B cell (primary cell): Measurements from ENCODE around the gene FOXL1. TPM values are rescaled to one million over a fixed set of nuclear protein-coding genes. Genes with fewer than 3 reads are reported as not detected.

Source experiments
- ATAC-seq: fragments of 200-7000 bp; cut with Tn5 transposase; one replicate; pipeline ENCODE4 v1.10.0; 2021; ENCODE audit warnings: low read depth, mild to moderate bottlenecking, moderate number of reproducible peaks, moderate library complexity
- CTCF ChIA-PET: fragments of 350-600 bp; sonication (Branson Sonifier 250); formaldehyde crosslinking; loops from one replicate; lab custom pipeline; 2021; ENCODE audit warnings: antibody characterized with exemption, inconsistent platforms; lab: Charles Lee
- POLR2A ChIA-PET: fragments of 350-600 bp; sonication (Branson Sonifier 250); formaldehyde crosslinking; loops from one replicate; lab custom pipeline; 2021; ENCODE audit warnings: antibody characterized with exemption; lab: Charles Lee
- DNase-seq: peaks from one replicate; pipeline ENCODE4 v3.0.0; 2013
- H2AFZ ChIP-seq: 2 replicates; pipeline ENCODE4 v1.6.1; 2012; ENCODE audit warnings: mild to moderate bottlenecking, low read depth, low read length; ENCODE audit not compliant: insufficient read depth, poor library complexity, severe bottlenecking
- H3K27ac ChIP-seq, 2 donors: 1 replicate in 1 of 2; 2 replicates in 1 of 2; pipeline ENCODE4 v1.5.1; 2012 to 2013; ENCODE audit warnings: low read length in 2 of 2, mild to moderate bottlenecking in 2 of 2, moderate library complexity in 1 of 2
- H3K27me3 ChIP-seq, 4 experiments: fragments of 200-600 bp in 1 of 4; sonication (generic) in 1 of 4; replicated peaks in 1 of 4; 1 replicate in 2 of 4; 2 replicates in 2 of 4; pipeline versions ENCODE4 v1.6.1 to v1.7.0; 2013 to 2016; ENCODE audit warnings: low read length in 3 of 4, mild to moderate bottlenecking in 2 of 4, mixed read lengths in 1 of 4, moderate library complexity in 1 of 4; ENCODE audit not compliant: insufficient read depth in 4 of 4, control insufficient read depth in 3 of 4; ENCODE audit errors: control extremely low read depth in 1 of 4
- H3K36me3 ChIP-seq, 2 experiments: replicated peaks in 1 of 2; 1 replicate in 1 of 2; 2 replicates in 1 of 2; pipeline versions ENCODE4 v1.6.1 to v1.7.1; 2013; ENCODE audit warnings: low read length in 1 of 2; ENCODE audit not compliant: insufficient read depth in 2 of 2, control insufficient read depth in 1 of 2; ENCODE audit errors: control extremely low read depth in 1 of 2, extremely low read depth in 1 of 2
- H3K4me1 ChIP-seq, 2 donors: fragments of 200-600 bp in 1 of 2; sonication (generic) in 1 of 2; 1 replicate in 1 of 2; 2 replicates in 1 of 2; pipeline versions ENCODE4 v1.5.1 to v1.6.1; 2013 to 2017; ENCODE audit warnings: low read length in 2 of 2; ENCODE audit not compliant: control insufficient read depth in 2 of 2, insufficient read depth in 2 of 2
- H3K4me2 ChIP-seq: replicated peaks from 2 replicates; pipeline ENCODE3; 2012; ENCODE audit warnings: mild to moderate bottlenecking, low read depth, low read length; ENCODE audit not compliant: poor library complexity, severe bottlenecking
- H3K4me3 ChIP-seq, 5 experiments: fragments of 200-600 bp in 1 of 5; sonication (generic) in 1 of 5; 1 replicate in 3 of 5; 2 replicates in 2 of 5; pipeline versions ENCODE4 v1.5.1 to v1.7.0; 2011 to 2016; ENCODE audit warnings: low read length in 4 of 5, mild to moderate bottlenecking in 4 of 5, low read depth in 2 of 5, control low read depth in 1 of 5, moderate library complexity in 1 of 5; ENCODE audit not compliant: insufficient read depth in 1 of 5; ENCODE audit errors: control extremely low read depth in 1 of 5, extremely low read depth in 1 of 5
- H3K79me2 ChIP-seq: fragments of 200-600 bp; sonication (generic); one replicate; pipeline ENCODE4 v1.6.0; 2016; ENCODE audit warnings: low read length; ENCODE audit not compliant: control insufficient read depth, insufficient read depth
- H3K9ac ChIP-seq: fragments of 200-600 bp; sonication (generic); 2 replicates; pipeline ENCODE4 v1.6.1; 2017; ENCODE audit warnings: mild to moderate bottlenecking, low read length, moderate library complexity
- H3K9me3 ChIP-seq, 3 donors: one replicate each; pipeline versions ENCODE4 v1.6.1 to v1.7.1; 2013; ENCODE audit warnings: low read length in 2 of 3; ENCODE audit not compliant: control insufficient read depth in 2 of 3, insufficient read depth in 1 of 3; ENCODE audit errors: control extremely low read depth in 1 of 3
- H4K20me1 ChIP-seq: 2 replicates; pipeline ENCODE4 v1.6.0; 2012; ENCODE audit warnings: mild to moderate bottlenecking, low read length; ENCODE audit not compliant: insufficient read depth, control insufficient read depth, poor library complexity, severe bottlenecking
- H3K27ac Mint-ChIP-seq: one replicate; pipeline ENCODE4 v1.8.0; 2021; ENCODE audit warnings: mixed read lengths
- H3K27me3 Mint-ChIP-seq: one replicate; pipeline ENCODE4 v1.8.0; 2021; ENCODE audit warnings: mixed read lengths
- H3K4me1 Mint-ChIP-seq: one replicate; pipeline ENCODE4 v1.8.0; 2021; ENCODE audit warnings: mixed read lengths
- H3K4me3 Mint-ChIP-seq: one replicate; pipeline ENCODE4 v1.8.0; 2021; ENCODE audit warnings: mixed read lengths
- H3K9me3 Mint-ChIP-seq: one replicate; pipeline ENCODE4 v1.8.0; 2022; ENCODE audit warnings: mixed read lengths; ENCODE audit not compliant: insufficient read depth
- EZH2 ChIP-seq: IDR thresholded peaks from 2 replicates; pipeline ENCODE4 v1.6.1; 2012; ENCODE audit warnings: borderline replicate concordance, low read depth, mild to moderate bottlenecking, moderate library complexity, low read length; ENCODE audit not compliant: insufficient read depth, poor library complexity, severe bottlenecking
- WGBS: methylation state at CpG from one replicate; pipeline ENCODE4 v1.1.5; 2013; ENCODE audit warnings: missing lambda C conversion rate; ENCODE audit not compliant: insufficient coverage; 5-methylcytosine and 5-hydroxymethylcytosine counted together
- intact Hi-C: fragments of 100-400 bp; cut with micrococcal nuclease; formaldehyde crosslinking; loops from one replicate; pipeline ENCODE4 v1.10.0; 2022
- polyA plus RNA-seq: library from polyadenylated mRNA; depleted of rRNA; stranded (reverse); fragments of >200 nt; gene quantifications from 2 replicates; pipeline ENCODE4 v1.2.3, GENCODE V29; 2012
- total RNA-seq, 2 donors: library from RNA; stranded (reverse); fragments of 120-200 nt in 1 of 2; gene quantifications; 1 replicate in 1 of 2; 2 replicates in 1 of 2; pipeline versions ENCODE4 v1.2.3 to v1.2.4, GENCODE V29; 2013 to 2022
- TF ChIP-seq, protein P1 (sequence below): fragments of 200-600 bp; IDR thresholded peaks from one replicate; pipeline ENCODE4 v1.8.0; 2022; ENCODE audit warnings: antibody characterized with exemption, mild to moderate bottlenecking

The FOXL1 gene
- total and polyA plus RNA-seq, 2 donors (not counting 1 experiment from before 2014, with no cell fraction given): not detected

DNA sequence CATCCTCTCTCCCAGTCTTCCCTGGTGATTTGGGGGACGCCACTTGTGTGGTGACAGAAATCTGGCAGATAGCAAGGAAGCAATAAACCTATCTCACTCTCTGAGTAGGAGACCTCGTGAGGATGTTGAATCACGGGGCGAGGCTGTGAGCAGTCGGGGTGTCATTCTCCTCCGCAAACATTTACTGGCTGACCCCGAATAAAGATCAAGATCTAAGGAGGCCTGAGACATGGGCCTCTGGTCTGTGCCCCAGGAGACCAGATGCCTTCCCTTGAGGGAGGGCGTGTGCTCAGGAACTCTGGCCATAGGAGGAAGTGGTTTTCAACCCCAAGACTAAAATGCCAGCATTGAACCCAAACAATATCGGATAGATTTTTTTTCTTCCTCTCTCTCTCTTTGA, 53.1 kb downstream of the FOXL1 start:
- TF ChIP-seq, protein P1, sequence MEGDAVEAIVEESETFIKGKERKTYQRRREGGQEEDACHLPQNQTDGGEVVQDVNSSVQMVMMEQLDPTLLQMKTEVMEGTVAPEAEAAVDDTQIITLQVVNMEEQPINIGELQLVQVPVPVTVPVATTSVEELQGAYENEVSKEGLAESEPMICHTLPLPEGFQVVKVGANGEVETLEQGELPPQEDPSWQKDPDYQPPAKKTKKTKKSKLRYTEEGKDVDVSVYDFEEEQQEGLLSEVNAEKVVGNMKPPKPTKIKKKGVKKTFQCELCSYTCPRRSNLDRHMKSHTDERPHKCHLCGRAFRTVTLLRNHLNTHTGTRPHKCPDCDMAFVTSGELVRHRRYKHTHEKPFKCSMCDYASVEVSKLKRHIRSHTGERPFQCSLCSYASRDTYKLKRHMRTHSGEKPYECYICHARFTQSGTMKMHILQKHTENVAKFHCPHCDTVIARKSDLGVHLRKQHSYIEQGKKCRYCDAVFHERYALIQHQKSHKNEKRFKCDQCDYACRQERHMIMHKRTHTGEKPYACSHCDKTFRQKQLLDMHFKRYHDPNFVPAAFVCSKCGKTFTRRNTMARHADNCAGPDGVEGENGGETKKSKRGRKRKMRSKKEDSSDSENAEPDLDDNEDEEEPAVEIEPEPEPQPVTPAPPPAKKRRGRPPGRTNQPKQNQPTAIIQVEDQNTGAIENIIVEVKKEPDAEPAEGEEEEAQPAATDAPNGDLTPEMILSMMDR: no peak
- TF ChIP-seq EZH2: no peak
- peaks cover 20% of the 10 kb centered on the region for H3K27me3 Mint-ChIP-seq
- ATAC-seq (no peak), DNase-seq (no peak)
- Histone ChIP-seq H3K4me1 (no peaks in the 10 kb centered on the region), H3K27me3 (peaks cover 0 to 5% (median 0%) of the 10 kb centered on the region in 4 experiments), H4K20me1 (no peaks in the 10 kb centered on the region), H3K9ac (no peak overlapping the region), H3K4me2 (no peak overlapping the region), H3K79me2 (no peaks in the 10 kb centered on the region), H2AFZ (no peak overlapping the region), H3K4me3 (no peak overlapping the region), H3K36me3 (no peaks in the 10 kb centered on the region), H3K27ac (no peak overlapping the region), H3K9me3 (no peaks in the 10 kb centered on the region)
- ChIA-PET POLR2A (no interaction called here), CTCF (no interaction called here)
- intact Hi-C loops: no loop called here
- peaks cover 4% of the 10 kb centered on the region for H3K4me1 Mint-ChIP-seq
- no peaks in the 10 kb centered on the region for H3K9me3 Mint-ChIP-seq
- no peak overlapping the region for H3K4me3 Mint-ChIP-seq
- no peak overlapping the region for H3K27ac Mint-ChIP-seq
- WGBS: 38% methylated on average over 6 of the region's 9 CpGs

Other genes starting within 250 kb of the FOXL1 start
- gene FOXF1, start 68.0 kb upstream of the FOXL1 start, total RNA-seq: not detected in 2 replicates
- 0.03 TPM in 1 of 2 replicates, not detected in the other for gene FOXF1, start 68.0 kb upstream of the FOXL1 start, polyA plus RNA-seq
- gene MTHFSD, start 23.3 kb upstream of the FOXL1 start, total RNA-seq: 42.0 and 51.7 TPM in 2 replicates
- 18.5 and 21.5 TPM in 2 replicates for gene MTHFSD, start 23.3 kb upstream of the FOXL1 start, polyA plus RNA-seq
- gene FOXC2, start 11.7 kb upstream of the FOXL1 start, total RNA-seq: not detected in 2 replicates
- gene FOXC2, start 11.7 kb upstream of the FOXL1 start, polyA plus RNA-seq: not detected in 2 replicates